K562 (cell line): ENCODE results near the gene PNMT. TPM values are rescaled to one million over a fixed set of nuclear protein-coding genes. Genes with fewer than 3 reads are reported as not detected.

Experiments
- DPF2 ChIP-seq: fragments of 450-650 bp; IDR thresholded peaks from 2 replicates; pipeline ENCODE4 v1.6.1; 2016
- ELK3 ChIP-seq: fragments of 450-650 bp; formaldehyde crosslinking; IDR thresholded peaks from 2 replicates; pipeline ENCODE4 v1.4.0; 2020; ENCODE audit warnings: mild to moderate bottlenecking
- HDAC2 ChIP-seq: fragments of 450-650 bp; IDR thresholded peaks from 2 replicates; pipeline ENCODE4 v1.6.1; 2016; ENCODE audit warnings: mild to moderate bottlenecking
- HNRNPLL ChIP-seq: fragments of 200-400 bp; formaldehyde crosslinking; IDR thresholded peaks from 2 replicates; pipeline ENCODE4 v1.6.1; 2017; ENCODE audit warnings: low read length, low read depth, mild to moderate bottlenecking; ENCODE audit not compliant: poor library complexity, severe bottlenecking
- MEF2A ChIP-seq: IDR thresholded peaks from 2 replicates; pipeline ENCODE4 v1.6.1; 2011; ENCODE audit warnings: low read depth, mild to moderate bottlenecking, low read length, moderate library complexity; ENCODE audit not compliant: control insufficient read depth
- MYC ChIP-seq, 2 experiments: fragments of 250-450 bp in 1 of 2; sonication (Bioruptor Pico) in 1 of 2; IDR thresholded peaks; 2 replicates each; pipeline versions ENCODE4 v1.5.1 to v1.6.1; 2012 to 2021; ENCODE audit warnings: low read depth in 2 of 2, borderline replicate concordance in 1 of 2, improper control_type of control experiment in 1 of 2, low read length in 1 of 2, mild to moderate bottlenecking in 1 of 2, moderate library complexity in 1 of 2
- NELFE ChIP-seq: IDR thresholded peaks from 2 replicates; pipeline ENCODE4 v1.6.1; 2011; ENCODE audit warnings: mild to moderate bottlenecking; ENCODE audit not compliant: insufficient read depth, insufficient read length
- NRF1 ChIP-seq, 2 experiments: fragments of 450-650 bp; IDR thresholded peaks in 1 of 2; conservative IDR thresholded peaks in 1 of 2; 2 replicates each; pipeline ENCODE4 v1.6.1; 2014; ENCODE audit warnings: mild to moderate bottlenecking in 2 of 2
- POLR2A ChIP-seq: fragments of 450-650 bp; conservative IDR thresholded peaks from 2 replicates; pipeline ENCODE4 v1.6.1; 2016
- SRF ChIP-seq, 2 experiments: fragments of 250-450, 450-650 bp in 1 of 2; sonication (Bioruptor Pico) in 1 of 2; sonication (generic) in 1 of 2; formaldehyde crosslinking; IDR thresholded peaks; 2 replicates each; pipeline versions ENCODE4 v1.5.0 to v1.5.1; 2020 to 2022; ENCODE audit warnings: mild to moderate bottlenecking in 1 of 2, missing genetic modification reagents in 1 of 2
- SRSF9 ChIP-seq: fragments of 200-400 bp; formaldehyde crosslinking; IDR thresholded peaks from 2 replicates; pipeline ENCODE4 v1.6.1; 2017; ENCODE audit warnings: low read depth, low read length, borderline replicate concordance
- YBX1 ChIP-seq: fragments of 450-650 bp; IDR thresholded peaks from 2 replicates; pipeline ENCODE4 v1.7.1; 2016; ENCODE audit warnings: mild to moderate bottlenecking
- ZFPM2 ChIP-seq: fragments of 250-450 bp; sonication (Bioruptor Pico); IDR thresholded peaks from 2 replicates; pipeline ENCODE4 v1.5.1; 2022; ENCODE audit warnings: mild to moderate bottlenecking
- ZNF253 ChIP-seq: fragments of 250-450 bp; sonication (Bioruptor Pico); conservative IDR thresholded peaks from 2 replicates; pipeline ENCODE4 v1.6.1; 2021; ENCODE audit warnings: mild to moderate bottlenecking
- ZNF561 ChIP-seq: fragments of 450-650 bp; formaldehyde crosslinking; conservative IDR thresholded peaks from 2 replicates; pipeline ENCODE4 v1.4.0; 2020; ENCODE audit warnings: mild to moderate bottlenecking, moderate library complexity
- ZNF707 ChIP-seq: fragments of 250-450 bp; sonication (Bioruptor Pico); conservative IDR thresholded peaks from 2 replicates; pipeline ENCODE4 v1.8.0; 2022; ENCODE audit warnings: inconsistent platforms, mild to moderate bottlenecking, moderate library complexity
- polyA plus RNA-seq, 8 experiments: library from polyadenylated mRNA; depleted of rRNA in 4 of 8; stranded (reverse) in 5 of 8; unstranded in 3 of 8; fragments of >200 nt; fragmentation: Nextera tagmentation in 2 of 8; fragmentation: Illumina TruSeq in 1 of 8; extraction: Ambion mirVana in 2 of 8; extraction: Trizol in 1 of 8; gene quantifications; 2 replicates each; pipeline versions ENCODE4 v1.2.1 to v1.2.3, GENCODE V29; 2011 to 2014; ENCODE audit warnings: inconsistent platforms in 1 of 8, missing spikeins in 1 of 8
- total RNA-seq, 7 experiments: library from RNA; depleted of rRNA in 6 of 7; stranded (reverse); fragments of >200 nt in 6 of 7; fragmentation: Illumina TruSeq in 2 of 7; extraction: Trizol in 2 of 7; gene quantifications; 2 replicates each; pipeline versions ENCODE4 v1.2.1 to v1.2.3, GENCODE V29; 2011 to 2021; ENCODE audit warnings: low replicate concordance in 1 of 7
- TF ChIP-seq, protein P1 (sequence below), 3 experiments: fragments of 200-800 bp in 1 of 3; fragments of 250-450 bp in 1 of 3; fragments of 450-650 bp in 1 of 3; sonication (Bioruptor Pico) in 1 of 3; sonication (Bioruptor generic) in 1 of 3; formaldehyde crosslinking in 1 of 3; IDR thresholded peaks; 2 replicates each; pipeline versions ENCODE4 v1.6.1 to v1.8.0; 2016 to 2022; ENCODE audit warnings: mild to moderate bottlenecking in 2 of 3, missing genetic modification characterization in 2 of 3, missing compliant biosample characterization in 1 of 3, moderate library complexity in 1 of 3
- TF ChIP-seq, protein P2 (sequence below): fragments of 200-800 bp; sonication (Bioruptor generic); IDR thresholded peaks from 2 replicates; pipeline ENCODE4 v1.6.1; 2016; ENCODE audit warnings: missing genetic modification characterization, missing compliant biosample characterization

The PNMT gene
- total and polyA plus RNA-seq, 9 of the 15 experiments (the other 6 are each of a cell fraction or from before 2014, with no cell fraction given) = 0.55 to 18.1 (median 5.8) TPM

DNA sequence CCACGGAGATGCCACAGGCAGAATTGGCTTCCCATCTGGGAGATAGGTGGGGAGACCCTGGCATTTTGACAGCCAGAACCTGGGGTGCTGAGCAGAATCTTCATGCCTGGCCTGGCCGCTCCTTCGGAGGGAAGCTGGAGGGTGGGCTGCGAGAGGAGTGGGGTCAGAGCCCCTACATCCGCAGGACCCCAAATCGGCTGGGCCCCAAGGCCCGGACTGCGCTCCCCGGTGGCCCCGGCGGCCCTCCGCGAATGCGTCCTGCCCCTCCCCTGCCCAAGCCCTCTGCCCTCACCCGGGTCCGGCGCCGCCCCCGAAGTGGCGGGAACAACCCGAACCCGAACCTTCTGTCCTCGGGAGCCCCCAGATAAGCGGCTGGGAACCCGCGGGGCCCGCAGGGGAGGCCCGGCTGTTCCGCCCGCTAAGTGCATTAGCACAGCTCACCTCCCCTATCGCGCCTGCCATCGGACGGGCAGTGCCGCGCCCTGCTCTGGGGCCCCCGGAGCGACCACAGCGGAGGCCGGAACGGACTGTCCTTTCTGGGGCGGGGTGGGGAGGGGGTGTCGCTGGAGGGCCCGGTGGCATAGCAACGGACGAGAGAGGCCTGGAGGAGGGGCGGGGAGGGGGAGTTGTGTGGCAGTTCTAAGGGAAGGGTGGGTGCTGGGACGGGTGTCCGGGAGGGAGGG, 850 bp upstream of the PNMT start (continued):
- TF ChIP-seq, protein P1, sequence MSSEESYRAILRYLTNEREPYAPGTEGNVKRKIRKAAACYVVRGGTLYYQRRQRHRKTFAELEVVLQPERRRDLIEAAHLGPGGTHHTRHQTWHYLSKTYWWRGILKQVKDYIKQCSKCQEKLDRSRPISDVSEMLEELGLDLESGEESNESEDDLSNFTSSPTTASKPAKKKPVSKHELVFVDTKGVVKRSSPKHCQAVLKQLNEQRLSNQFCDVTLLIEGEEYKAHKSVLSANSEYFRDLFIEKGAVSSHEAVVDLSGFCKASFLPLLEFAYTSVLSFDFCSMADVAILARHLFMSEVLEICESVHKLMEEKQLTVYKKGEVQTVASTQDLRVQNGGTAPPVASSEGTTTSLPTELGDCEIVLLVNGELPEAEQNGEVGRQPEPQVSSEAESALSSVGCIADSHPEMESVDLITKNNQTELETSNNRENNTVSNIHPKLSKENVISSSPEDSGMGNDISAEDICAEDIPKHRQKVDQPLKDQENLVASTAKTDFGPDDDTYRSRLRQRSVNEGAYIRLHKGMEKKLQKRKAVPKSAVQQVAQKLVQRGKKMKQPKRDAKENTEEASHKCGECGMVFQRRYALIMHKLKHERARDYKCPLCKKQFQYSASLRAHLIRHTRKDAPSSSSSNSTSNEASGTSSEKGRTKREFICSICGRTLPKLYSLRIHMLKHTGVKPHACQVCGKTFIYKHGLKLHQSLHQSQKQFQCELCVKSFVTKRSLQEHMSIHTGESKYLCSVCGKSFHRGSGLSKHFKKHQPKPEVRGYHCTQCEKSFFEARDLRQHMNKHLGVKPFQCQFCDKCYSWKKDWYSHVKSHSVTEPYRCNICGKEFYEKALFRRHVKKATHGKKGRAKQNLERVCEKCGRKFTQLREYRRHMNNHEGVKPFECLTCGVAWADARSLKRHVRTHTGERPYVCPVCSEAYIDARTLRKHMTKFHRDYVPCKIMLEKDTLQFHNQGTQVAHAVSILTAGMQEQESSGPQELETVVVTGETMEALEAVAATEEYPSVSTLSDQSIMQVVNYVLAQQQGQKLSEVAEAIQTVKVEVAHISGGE (CRISPR knock-in tag; IDR thresholded peaks at IDR 0.05) = peak in 1 of 3 experiments; percentile 50; a peak in 1 of 6 replicates
- TF ChIP-seq NELFE (no peak), DPF2 (peak; percentile 66), MYC (IDR thresholded peaks at IDR 0.05; ENCODE audit: low read depth, low read length) (peak; percentile 39; the same call in 1 of the 2 replicates), MYC (CRISPR knock-in tag; IDR thresholded peaks at IDR 0.05; ENCODE audit: borderline replicate concordance, low read depth) (no peak), ZNF253 (CRISPR knock-in tag) (no peak), ZFPM2 (CRISPR knock-in tag) (no peak), HNRNPLL (peak; percentile 18), POLR2A (peak; percentile 52), MEF2A (no peak), SRSF9 (no peak), ZNF707 (CRISPR knock-in tag) (no peak), NRF1 (conservative IDR thresholded peaks at IDR 0.05 in 1 of 2, IDR thresholded peaks at IDR 0.05 in 1 of 2) (peak in 1 of 2 experiments; percentile 17; a peak in 1 of 4 replicates), HDAC2 (peak; percentile 25; the same call in 1 of the 2 replicates), SRF (CRISPR knock-in tag; IDR thresholded peaks at IDR 0.05) (no peak), ZNF561 (no peak), YBX1 (no peak), ELK3 (CRISPR knock-in tag) (no peak)
- TF ChIP-seq, protein P2, sequence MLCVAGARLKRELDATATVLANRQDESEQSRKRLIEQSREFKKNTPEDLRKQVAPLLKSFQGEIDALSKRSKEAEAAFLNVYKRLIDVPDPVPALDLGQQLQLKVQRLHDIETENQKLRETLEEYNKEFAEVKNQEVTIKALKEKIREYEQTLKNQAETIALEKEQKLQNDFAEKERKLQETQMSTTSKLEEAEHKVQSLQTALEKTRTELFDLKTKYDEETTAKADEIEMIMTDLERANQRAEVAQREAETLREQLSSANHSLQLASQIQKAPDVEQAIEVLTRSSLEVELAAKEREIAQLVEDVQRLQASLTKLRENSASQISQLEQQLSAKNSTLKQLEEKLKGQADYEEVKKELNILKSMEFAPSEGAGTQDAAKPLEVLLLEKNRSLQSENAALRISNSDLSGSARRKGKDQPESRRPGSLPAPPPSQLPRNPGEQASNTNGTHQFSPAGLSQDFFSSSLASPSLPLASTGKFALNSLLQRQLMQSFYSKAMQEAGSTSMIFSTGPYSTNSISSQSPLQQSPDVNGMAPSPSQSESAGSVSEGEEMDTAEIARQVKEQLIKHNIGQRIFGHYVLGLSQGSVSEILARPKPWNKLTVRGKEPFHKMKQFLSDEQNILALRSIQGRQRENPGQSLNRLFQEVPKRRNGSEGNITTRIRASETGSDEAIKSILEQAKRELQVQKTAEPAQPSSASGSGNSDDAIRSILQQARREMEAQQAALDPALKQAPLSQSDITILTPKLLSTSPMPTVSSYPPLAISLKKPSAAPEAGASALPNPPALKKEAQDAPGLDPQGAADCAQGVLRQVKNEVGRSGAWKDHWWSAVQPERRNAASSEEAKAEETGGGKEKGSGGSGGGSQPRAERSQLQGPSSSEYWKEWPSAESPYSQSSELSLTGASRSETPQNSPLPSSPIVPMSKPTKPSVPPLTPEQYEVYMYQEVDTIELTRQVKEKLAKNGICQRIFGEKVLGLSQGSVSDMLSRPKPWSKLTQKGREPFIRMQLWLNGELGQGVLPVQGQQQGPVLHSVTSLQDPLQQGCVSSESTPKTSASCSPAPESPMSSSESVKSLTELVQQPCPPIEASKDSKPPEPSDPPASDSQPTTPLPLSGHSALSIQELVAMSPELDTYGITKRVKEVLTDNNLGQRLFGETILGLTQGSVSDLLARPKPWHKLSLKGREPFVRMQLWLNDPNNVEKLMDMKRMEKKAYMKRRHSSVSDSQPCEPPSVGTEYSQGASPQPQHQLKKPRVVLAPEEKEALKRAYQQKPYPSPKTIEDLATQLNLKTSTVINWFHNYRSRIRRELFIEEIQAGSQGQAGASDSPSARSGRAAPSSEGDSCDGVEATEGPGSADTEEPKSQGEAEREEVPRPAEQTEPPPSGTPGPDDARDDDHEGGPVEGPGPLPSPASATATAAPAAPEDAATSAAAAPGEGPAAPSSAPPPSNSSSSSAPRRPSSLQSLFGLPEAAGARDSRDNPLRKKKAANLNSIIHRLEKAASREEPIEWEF = no peak
